ENCODE data around the gene PARN. TPM values are rescaled to one million over a fixed set of nuclear protein-coding genes. Genes with fewer than 3 reads are reported as not detected.
A peak's percentile ranks its signal among the peaks of the same experiment; 100 is the strongest.

The PARN gene
- total RNA-seq, 1 donor from 2014 or later, result 31.2 TPM

- DNase-seq (no peak), ATAC-seq (no peak)
- intact Hi-C loops (cut with DNase I), result no loop called here
- H3K27ac ChIP-seq, result no peak overlapping the region
- H3K4me1 ChIP-seq, result peaks cover 23% of the 10 kb centered on the region
- H3K27me3 ChIP-seq, result no peaks in the 10 kb centered on the region
- H3K36me3 ChIP-seq, result no peaks in the 10 kb centered on the region
- no peak for TF ChIP-seq CTCF (IDR thresholded peaks at IDR 0.05)
- no peak overlapping the region for H3K4me3 ChIP-seq
- no peaks in the 10 kb centered on the region for H3K9me3 ChIP-seq
These were observed 140.6 kb downstream of the PARN start for GRCh38 chr16:14489460-14489859.

- intact Hi-C loops (cut with DNase I), result no loop called here
- Histone ChIP-seq H3K4me3 (no peak overlapping the region), H3K4me1 (peaks cover 23% of the 10 kb centered on the region), H3K9me3 (no peaks in the 10 kb centered on the region), H3K36me3 (peaks cover 6% of the 10 kb centered on the region), H3K27ac (no peak overlapping the region), H3K27me3 (no peaks in the 10 kb centered on the region)
- TF ChIP-seq CTCF (IDR thresholded peaks at IDR 0.05), result no peak
- ATAC-seq (no peak), DNase-seq (no peak)
These were observed 142.5 kb downstream of the PARN start for GRCh38 chr16:14487579-14487978.

- Histone ChIP-seq H3K27me3 (no peaks in the 10 kb centered on the region), H3K4me3 (peak overlapping the region; percentile 25), H3K4me1 (peaks cover 23% of the 10 kb centered on the region), H3K36me3 (peaks cover 15% of the 10 kb centered on the region), H3K9me3 (no peaks in the 10 kb centered on the region), H3K27ac (peak overlapping the region; percentile 4)
- intact Hi-C loops (cut with DNase I), result no loop called here
- ATAC-seq (peak; percentile 87), DNase-seq (no peak)
- TF ChIP-seq CTCF (IDR thresholded peaks at IDR 0.05), result no peak
These were observed 143.3 kb downstream of the PARN start for GRCh38 chr16:14486520-14487303.

- ATAC-seq (no peak), DNase-seq (no peak)
- H3K9me3 ChIP-seq, result no peaks in the 10 kb centered on the region
- H3K4me1 ChIP-seq, result peaks cover 23% of the 10 kb centered on the region
- intact Hi-C loops (cut with DNase I), result no loop called here
- no peaks in the 10 kb centered on the region for H3K27me3 ChIP-seq
- H3K27ac ChIP-seq, result peak overlapping the region; percentile 4
- no peak for TF ChIP-seq CTCF (IDR thresholded peaks at IDR 0.05)
- no peak overlapping the region for H3K4me3 ChIP-seq
- peaks cover 22% of the 10 kb centered on the region for H3K36me3 ChIP-seq
These were observed 144.1 kb downstream of the PARN start for GRCh38 chr16:14485811-14486519.

GRCh38 chr16:14485121-14485551, 144.9 kb downstream of the PARN start:
- ATAC-seq (peak; percentile 51), DNase-seq (no peak)
- Histone ChIP-seq H3K4me3 (no peak overlapping the region), H3K4me1 (peaks cover 23% of the 10 kb centered on the region), H3K27me3 (no peaks in the 10 kb centered on the region), H3K27ac (no peak overlapping the region), H3K9me3 (no peaks in the 10 kb centered on the region), H3K36me3 (peaks cover 29% of the 10 kb centered on the region)
- intact Hi-C loops (cut with DNase I), result no loop called here
- TF ChIP-seq CTCF (IDR thresholded peaks at IDR 0.05), result no peak

All from upper lobe of right lung (tissue), 1 donor.